Activated naive CD4-positive, alpha-beta T cell treated with anti-CD3 and anti-CD28 coated beads, Interleukin-2, amount 50 U/mL, for 24 hours (primary cell): ENCODE data around the gene IL9.

ENCODE experiments used
- H3K27ac Mint-ChIP-seq: one replicate; pipeline ENCODE4 v1.8.0; 2021; ENCODE audit warnings: mild to moderate bottlenecking, mixed read lengths
- H3K27me3 Mint-ChIP-seq: one replicate; pipeline ENCODE4 v1.8.0; 2021; ENCODE audit warnings: mixed read lengths
- H3K36me3 Mint-ChIP-seq: one replicate; pipeline ENCODE4 v1.8.0; 2021; ENCODE audit warnings: mixed read lengths
- H3K4me1 Mint-ChIP-seq: one replicate; pipeline ENCODE4 v1.8.0; 2021; ENCODE audit warnings: mixed read lengths
- H3K4me3 Mint-ChIP-seq: one replicate; pipeline ENCODE4 v1.8.0; 2021; ENCODE audit warnings: mild to moderate bottlenecking, mixed read lengths
- H3K9me3 Mint-ChIP-seq: one replicate; pipeline ENCODE4 v1.8.0; 2021; ENCODE audit warnings: mixed read lengths

Gene IL9

GRCh38 chr5:135842737-135843136 lies 52.9 kb downstream of the IL9 start:
- H3K4me3 Mint-ChIP-seq = no peak overlapping the region
- H3K36me3 Mint-ChIP-seq = no peaks in the 10 kb centered on the region
- peaks cover 4% of the 10 kb centered on the region for H3K9me3 Mint-ChIP-seq
- H3K27me3 Mint-ChIP-seq = peaks cover 3% of the 10 kb centered on the region
- H3K4me1 Mint-ChIP-seq = no peaks in the 10 kb centered on the region
- H3K27ac Mint-ChIP-seq = no peak overlapping the region
